ENCODE measurements around the gene DHRS12.
A peak's percentile ranks its signal among the peaks of the same experiment; 100 is the strongest.
"Not testable (repeated sequence)": the region's sequence is repeated elsewhere in the genome, so short reads cannot be mapped to it uniquely, and the experiment has no call there.

DHRS12 gene

GRCh38 chr13:51827254-51827653 is 23.3 kb upstream of the DHRS12 start:
- no peak for DNase-seq

GRCh38 chr13:51826606-51827005 is 22.6 kb upstream of the DHRS12 start:
- DNase-seq = no peak

GRCh38 chr13:51825681-51826254 is 21.8 kb upstream of the DHRS12 start:
- DNase-seq = no peak

- DNase-seq = no peak
These were observed 21.2 kb upstream of the DHRS12 start for GRCh38 chr13:51825165-51825592.

GRCh38 chr13:51824712-51825111 is 20.7 kb upstream of the DHRS12 start:
- DNase-seq = not testable (repeated sequence)

GRCh38 chr13:51823863-51824262 is 19.9 kb upstream of the DHRS12 start:
- DNase-seq = no peak

- DNase-seq = no peak
These were observed 19.4 kb upstream of the DHRS12 start for GRCh38 chr13:51823359-51823758.

GRCh38 chr13:51822106-51822815 is 18.3 kb upstream of the DHRS12 start:
- DNase-seq = no peak

- no peak for DNase-seq
These were observed 17.6 kb upstream of the DHRS12 start for GRCh38 chr13:51821606-51822005.

GRCh38 chr13:51820016-51820597 is 16.1 kb upstream of the DHRS12 start:
- DNase-seq = no peak

- no peak for DNase-seq
These were observed 15.6 kb upstream of the DHRS12 start for GRCh38 chr13:51819544-51819943.

- DNase-seq = no peak
These were observed 15.0 kb upstream of the DHRS12 start for GRCh38 chr13:51818781-51819511.

- no peak for DNase-seq
These were observed 14.3 kb upstream of the DHRS12 start for GRCh38 chr13:51818276-51818675.

GRCh38 chr13:51817717-51818116 is 13.8 kb upstream of the DHRS12 start:
- DNase-seq = no peak

GRCh38 chr13:51816604-51817249 is 12.8 kb upstream of the DHRS12 start:
- DNase-seq = no peak

- DNase-seq = no peak
These were observed 11.9 kb upstream of the DHRS12 start for GRCh38 chr13:51815848-51816247.

- DNase-seq = peak; percentile 56
These were observed 11.1 kb upstream of the DHRS12 start for GRCh38 chr13:51814825-51815650.

- DNase-seq = no peak
These were observed 10.1 kb upstream of the DHRS12 start for GRCh38 chr13:51814071-51814470.

- no peak for DNase-seq
These were observed 8.0 kb upstream of the DHRS12 start for GRCh38 chr13:51811920-51812451.

GRCh38 chr13:51811046-51811445 is 7.1 kb upstream of the DHRS12 start:
- DNase-seq = no peak

GRCh38 chr13:51808811-51809210 is 4.8 kb upstream of the DHRS12 start:
- DNase-seq = no peak

GRCh38 chr13:51807041-51807440 is 3.1 kb upstream of the DHRS12 start:
- DNase-seq = no peak
